GM19324 (cell line): ENCODE measurements around the gene PTBP1.
"Not testable (repeated sequence)": the region's sequence is repeated elsewhere in the genome, so short reads cannot be mapped to it uniquely, and the experiment has no call there.

Experiments
- ATAC-seq: cut with Tn5 transposase; IDR thresholded peaks from one replicate; pipeline ENCODE4 v1.9.1; 2021; ENCODE audit warnings: mild to moderate bottlenecking, moderate library complexity; ENCODE audit not compliant: unreplicated experiment, low FRiP score

Gene PTBP1

GRCh38 chr19:807627-808422 lies 10.6 kb downstream of the PTBP1 start:
- ATAC-seq, result no peak

DNA sequence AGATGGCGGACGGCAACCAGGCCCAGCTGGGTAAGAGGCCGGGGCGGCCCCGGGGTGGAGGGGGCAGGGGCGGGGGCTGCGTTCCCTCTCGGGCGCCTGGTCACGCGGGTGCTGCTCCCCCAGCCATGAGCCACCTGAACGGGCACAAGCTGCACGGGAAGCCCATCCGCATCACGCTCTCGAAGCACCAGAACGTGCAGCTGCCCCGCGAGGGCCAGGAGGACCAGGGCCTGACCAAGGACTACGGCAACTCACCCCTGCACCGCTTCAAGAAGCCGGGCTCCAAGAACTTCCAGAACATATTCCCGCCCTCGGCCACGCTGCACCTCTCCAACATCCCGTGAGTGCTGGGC lies 11.1 kb downstream of the PTBP1 start:
- ATAC-seq, result no peak

- ATAC-seq, result no peak
Observed at GRCh38 chr19:810077-810855, 13.0 kb downstream of the PTBP1 start.

- no peak for ATAC-seq
Observed at GRCh38 chr19:810883-811489, 13.7 kb downstream of the PTBP1 start.

- no peak for ATAC-seq
Observed at GRCh38 chr19:811506-812048, 14.3 kb downstream of the PTBP1 start.

DNA sequence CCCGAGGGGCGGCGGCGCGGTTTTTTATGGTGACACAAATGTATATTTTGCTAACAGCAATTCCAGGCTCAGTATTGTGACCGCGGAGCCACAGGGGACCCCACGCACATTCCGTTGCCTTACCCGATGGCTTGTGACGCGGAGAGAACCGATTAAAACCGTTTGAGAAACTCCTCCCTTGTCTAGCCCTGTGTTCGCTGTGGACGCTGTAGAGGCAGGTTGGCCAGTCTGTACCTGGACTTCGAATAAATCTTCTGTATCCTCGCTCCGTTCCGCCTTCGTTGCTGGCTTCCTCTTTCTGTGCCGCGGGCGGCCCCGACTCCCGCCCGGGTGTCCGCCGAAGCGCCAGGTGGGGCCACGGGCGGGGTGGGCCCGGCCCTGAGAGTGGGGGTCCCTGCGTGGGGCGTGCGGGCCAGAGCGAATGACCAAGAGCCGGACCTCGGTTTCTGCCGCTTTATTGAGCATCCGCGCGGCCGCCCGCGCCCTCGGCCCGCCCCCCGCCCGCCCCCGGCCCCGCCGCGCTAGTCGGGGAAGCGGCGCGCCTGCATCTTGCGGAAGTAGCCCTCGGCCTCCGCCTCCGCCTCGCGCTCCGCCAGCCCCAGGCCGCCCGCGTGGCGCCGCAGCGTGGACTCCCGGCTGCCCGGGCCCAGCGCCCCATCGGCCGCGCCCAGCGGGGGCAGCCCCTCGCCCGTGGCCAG lies 14.9 kb downstream of the PTBP1 start:
- no peak for ATAC-seq

DNA sequence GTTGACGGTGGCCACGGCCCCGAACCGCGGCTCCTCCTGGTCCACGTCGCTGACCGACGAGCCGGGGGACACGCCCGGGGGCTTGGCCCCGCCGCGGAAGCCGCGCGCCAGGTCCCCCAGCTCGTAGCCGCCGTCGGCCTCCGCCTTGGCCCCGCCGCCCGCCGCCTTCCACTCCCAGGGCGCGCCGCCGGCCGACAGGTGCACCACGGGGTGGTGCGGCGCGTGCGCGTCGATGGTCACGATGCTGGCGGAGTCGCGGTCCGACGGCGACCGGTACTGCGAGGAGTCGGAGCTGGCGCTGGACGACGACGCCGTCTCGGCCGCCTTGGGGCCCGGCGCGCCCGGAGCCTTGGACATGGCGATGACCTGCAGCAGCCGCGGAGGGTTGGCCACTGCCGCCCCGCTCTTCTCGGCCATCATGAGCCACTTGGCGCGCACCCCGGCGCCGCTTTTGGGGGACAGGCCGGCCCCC lies 15.5 kb downstream of the PTBP1 start:
- ATAC-seq, result no peak

- no peak for ATAC-seq
Observed at GRCh38 chr19:813219-814151, 16.2 kb downstream of the PTBP1 start.

- ATAC-seq, result no peak
Observed at GRCh38 chr19:814152-815078, 17.2 kb downstream of the PTBP1 start.

GRCh38 chr19:815079-815774 lies 18.0 kb downstream of the PTBP1 start:
- ATAC-seq, result no peak

- no peak for ATAC-seq
Observed at GRCh38 chr19:815775-816499, 18.7 kb downstream of the PTBP1 start.

GRCh38 chr19:816500-816857 lies 19.2 kb downstream of the PTBP1 start:
- no peak for ATAC-seq

GRCh38 chr19:820212-820611 lies 23.0 kb downstream of the PTBP1 start:
- ATAC-seq, result not testable (repeated sequence)

- no peak for ATAC-seq
Observed at GRCh38 chr19:821231-821824, 24.1 kb downstream of the PTBP1 start.

DNA sequence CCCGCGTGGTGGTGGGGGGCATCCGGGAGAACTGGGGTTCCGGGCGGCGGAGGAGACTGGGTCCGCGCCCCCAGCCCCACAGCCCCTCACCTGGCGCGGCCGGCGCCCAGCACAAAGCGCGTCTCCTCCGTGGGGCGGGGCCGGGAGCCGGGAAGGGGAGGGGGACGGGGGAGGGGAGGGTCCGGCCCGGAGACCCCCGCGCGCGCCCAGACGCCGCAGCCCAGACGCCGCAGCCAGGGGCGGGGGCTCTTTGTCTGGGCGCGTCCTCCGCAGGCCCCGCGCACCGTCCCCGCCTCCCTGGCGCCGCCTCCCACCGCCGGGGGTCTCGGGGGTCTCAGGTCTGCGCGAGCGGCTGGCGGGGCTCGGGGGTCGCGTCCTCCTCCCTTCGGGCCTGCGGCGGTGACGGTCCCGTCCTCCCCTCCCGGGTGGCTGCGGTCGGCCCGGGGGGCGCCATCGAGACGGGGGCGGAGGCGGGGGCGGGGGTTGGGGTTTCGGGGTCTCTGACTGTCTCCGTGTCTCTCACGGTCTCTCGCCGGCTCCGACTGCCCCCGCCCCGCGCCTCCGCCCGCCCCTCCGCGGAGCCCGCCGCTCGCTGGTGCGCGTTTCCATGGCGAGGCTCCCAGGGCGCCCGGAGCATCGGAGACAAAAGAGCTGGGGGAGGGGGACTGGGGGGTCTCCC lies 24.7 kb downstream of the PTBP1 start, which contains the start of gene PLPPR3:
PLPPR3 (minus strand) TSS at position 131 of the 679 bp plus-strand sequence. CDS start 396 bp downstream, outside the sequence.
- no peak for ATAC-seq

GRCh38 chr19:823565-824121 lies 26.4 kb downstream of the PTBP1 start:
- ATAC-seq, result no peak
